GM12878 (cell line): Measurements from ENCODE around the gene DNAH1.

Source experiments
- BCL11A ChIP-seq: IDR thresholded peaks from 2 replicates; pipeline ENCODE4 v1.6.1; 2011; ENCODE audit warnings: low read depth, low read length
- CBX3 ChIP-seq: fragments of 200-600 bp; sonication (generic); IDR thresholded peaks from 2 replicates; pipeline ENCODE4 v1.6.1; 2016; ENCODE audit warnings: low read depth, borderline replicate concordance
- CTCF ChIP-seq, 3 experiments: IDR thresholded peaks in 2 of 3; conservative IDR thresholded peaks in 1 of 3; 2 replicates each; pipeline ENCODE4 v1.5.1; 2011; ENCODE audit warnings: low read depth in 3 of 3, low read length in 3 of 3, mild to moderate bottlenecking in 3 of 3, control low read depth in 2 of 3, moderate library complexity in 2 of 3, inconsistent platforms in 1 of 3, mixed read lengths in 1 of 3; ENCODE audit not compliant: control insufficient read depth in 2 of 3, insufficient read depth in 1 of 3; ENCODE audit errors: extremely low read depth in 1 of 3
- MYC ChIP-seq: IDR thresholded peaks from 2 replicates; pipeline ENCODE4 v1.6.1; 2011; ENCODE audit warnings: mild to moderate bottlenecking, low read length, moderate library complexity, inconsistent platforms; ENCODE audit not compliant: insufficient read depth, insufficient replicate concordance, insufficient read length, severe bottlenecking
- NFYB ChIP-seq: IDR thresholded peaks from 2 replicates; pipeline ENCODE4 v1.6.1; 2011; ENCODE audit warnings: low read depth, mild to moderate bottlenecking, low read length, improper control_type of control experiment, moderate library complexity; ENCODE audit not compliant: insufficient read depth
- POLR2A ChIP-seq: IDR thresholded peaks from 2 replicates; pipeline ENCODE4 v1.6.1; 2011; ENCODE audit warnings: low read depth, mild to moderate bottlenecking, low read length
- POLR2AphosphoS5 ChIP-seq: IDR thresholded peaks from 2 replicates; pipeline ENCODE4 v1.6.1; 2011; ENCODE audit warnings: mild to moderate bottlenecking, low read length, inconsistent platforms
- SIN3A ChIP-seq: IDR thresholded peaks from 2 replicates; pipeline ENCODE4 v1.6.1; 2012; ENCODE audit warnings: low read depth, low read length, improper control_type of control experiment
- SKIL ChIP-seq: fragments of 450-650 bp; IDR thresholded peaks from 2 replicates; pipeline ENCODE4 v1.6.1; 2017; ENCODE audit warnings: mild to moderate bottlenecking, low read depth, inconsistent platforms; ENCODE audit not compliant: poor library complexity, severe bottlenecking
- SRF ChIP-seq, 2 experiments: IDR thresholded peaks; 2 replicates each; pipeline ENCODE4 v1.6.1; 2011; ENCODE audit warnings: low read depth in 2 of 2, low read length in 2 of 2, mild to moderate bottlenecking in 1 of 2, moderate library complexity in 1 of 2
- TAF1 ChIP-seq: IDR thresholded peaks from 2 replicates; pipeline ENCODE4 v1.6.1; 2011; ENCODE audit warnings: mild to moderate bottlenecking, low read depth, low read length, borderline replicate concordance
- ZNF592 ChIP-seq: fragments of 450-650 bp; IDR thresholded peaks from 2 replicates; pipeline ENCODE4 v1.6.1; 2017; ENCODE audit warnings: mild to moderate bottlenecking, moderate library complexity
- TF ChIP-seq, protein P1 (sequence below): IDR thresholded peaks from 2 replicates; pipeline ENCODE4 v1.6.1; 2012; ENCODE audit warnings: low read depth, low read length, improper control_type of control experiment
- TF ChIP-seq, protein P2 (sequence below): IDR thresholded peaks from 2 replicates; pipeline ENCODE4 v1.6.1; 2011; ENCODE audit warnings: mild to moderate bottlenecking, low read depth, low read length, moderate library complexity; ENCODE audit not compliant: insufficient replicate concordance

DNA sequence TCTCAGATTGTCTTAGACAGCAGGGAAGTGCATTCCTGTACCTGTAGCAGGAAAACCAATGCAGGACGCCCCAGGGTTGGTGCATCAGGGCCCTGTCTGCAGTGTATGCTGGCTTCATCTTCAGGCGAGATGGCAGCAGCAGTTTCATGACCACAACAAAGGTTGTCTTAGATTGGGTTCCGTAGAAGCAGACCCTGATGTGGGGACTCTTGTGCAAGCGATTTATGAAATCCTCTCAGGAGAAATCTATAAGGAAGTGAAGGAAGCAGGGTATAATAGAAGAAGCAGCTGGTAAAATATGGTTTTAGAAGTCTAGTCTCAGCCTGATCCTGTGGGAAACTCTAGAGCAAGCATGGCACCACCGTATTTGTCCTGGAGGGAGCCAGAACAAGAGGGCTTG is 25.0 kb downstream of the DNAH1 start:
- TF ChIP-seq TAF1 = no peak
- no peak for TF ChIP-seq POLR2AphosphoS5
- no peak for TF ChIP-seq NFYB
- TF ChIP-seq, protein P1, sequence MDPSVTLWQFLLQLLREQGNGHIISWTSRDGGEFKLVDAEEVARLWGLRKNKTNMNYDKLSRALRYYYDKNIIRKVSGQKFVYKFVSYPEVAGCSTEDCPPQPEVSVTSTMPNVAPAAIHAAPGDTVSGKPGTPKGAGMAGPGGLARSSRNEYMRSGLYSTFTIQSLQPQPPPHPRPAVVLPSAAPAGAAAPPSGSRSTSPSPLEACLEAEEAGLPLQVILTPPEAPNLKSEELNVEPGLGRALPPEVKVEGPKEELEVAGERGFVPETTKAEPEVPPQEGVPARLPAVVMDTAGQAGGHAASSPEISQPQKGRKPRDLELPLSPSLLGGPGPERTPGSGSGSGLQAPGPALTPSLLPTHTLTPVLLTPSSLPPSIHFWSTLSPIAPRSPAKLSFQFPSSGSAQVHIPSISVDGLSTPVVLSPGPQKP = no peak
- TF ChIP-seq SKIL = no peak
- TF ChIP-seq SRF (IDR thresholded peaks at IDR 0.05; ENCODE audit: low read depth in 2 of 2, low read length in 2 of 2) = no peak
- no peak for TF ChIP-seq CTCF (IDR thresholded peaks at IDR 0.05 in 2 of 3, conservative IDR thresholded peaks at IDR 0.05 in 1 of 3; ENCODE audit: control insufficient read depth in 2 of 3, extremely low read depth in 1 of 3, insufficient read depth in 1 of 3, low read depth in 3 of 3, low read length in 3 of 3)
- no peak for TF ChIP-seq CBX3
- no peak for TF ChIP-seq SIN3A
- no peak for TF ChIP-seq BCL11A
- no peak for TF ChIP-seq POLR2A
- TF ChIP-seq MYC = no peak
- TF ChIP-seq ZNF592 = no peak
- TF ChIP-seq, protein P2, sequence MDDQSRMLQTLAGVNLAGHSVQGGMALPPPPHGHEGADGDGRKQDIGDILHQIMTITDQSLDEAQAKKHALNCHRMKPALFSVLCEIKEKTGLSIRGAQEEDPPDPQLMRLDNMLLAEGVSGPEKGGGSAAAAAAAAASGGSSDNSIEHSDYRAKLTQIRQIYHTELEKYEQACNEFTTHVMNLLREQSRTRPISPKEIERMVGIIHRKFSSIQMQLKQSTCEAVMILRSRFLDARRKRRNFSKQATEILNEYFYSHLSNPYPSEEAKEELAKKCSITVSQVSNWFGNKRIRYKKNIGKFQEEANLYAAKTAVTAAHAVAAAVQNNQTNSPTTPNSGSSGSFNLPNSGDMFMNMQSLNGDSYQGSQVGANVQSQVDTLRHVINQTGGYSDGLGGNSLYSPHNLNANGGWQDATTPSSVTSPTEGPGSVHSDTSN = no peak
